SU-DHL-6 (cell line): ENCODE measurements around the gene EGFL8.
"Not testable (repeated sequence)": the region's sequence is repeated elsewhere in the genome, so short reads cannot be mapped to it uniquely, and the experiment has no call there.

Experiments
- H2AFZ ChIP-seq: fragments of 200-600 bp; sonication (generic); 2 replicates; pipeline ENCODE4 v1.6.1; 2014; ENCODE audit warnings: low read depth, mild to moderate bottlenecking, moderate library complexity, mixed read lengths, antibody characterized with exemption, low read length; ENCODE audit not compliant: severe bottlenecking
- H3F3A ChIP-seq: fragments of 200-600 bp; shearing (Covaris generic); 2 replicates; pipeline ENCODE4 v1.6.0; 2016; ENCODE audit warnings: antibody characterized with exemption, mild to moderate bottlenecking; ENCODE audit not compliant: insufficient read depth
- H3K27ac ChIP-seq: fragments of 200-600 bp; sonication (generic); 2 replicates; pipeline ENCODE4 v1.5.1; 2016; ENCODE audit warnings: low read depth, mild to moderate bottlenecking, low read length, moderate library complexity, mixed read lengths
- H3K27me3 ChIP-seq: fragments of 200-600 bp; sonication (generic), shearing (Covaris generic); 2 replicates; pipeline ENCODE4 v1.6.0; 2014; ENCODE audit warnings: mild to moderate bottlenecking, low read length
- H3K36me3 ChIP-seq: fragments of 200-600 bp; sonication (generic); 2 replicates; pipeline ENCODE4 v1.6.1; 2014; ENCODE audit warnings: mild to moderate bottlenecking, low read length, mixed read lengths
- H3K4me2 ChIP-seq: fragments of 300-600, 200-600 bp; shearing (Covaris generic), sonication (generic); 2 replicates; pipeline ENCODE4 v1.6.0; 2014; ENCODE audit warnings: low read length, low read depth, mild to moderate bottlenecking; ENCODE audit not compliant: poor library complexity, severe bottlenecking
- H3K4me3 ChIP-seq: fragments of 200-600 bp; sonication (generic); 2 replicates; pipeline ENCODE4 v1.5.1; 2014; ENCODE audit warnings: antibody characterized with exemption, low read length, mild to moderate bottlenecking, mixed read lengths; ENCODE audit not compliant: insufficient read depth, poor library complexity, severe bottlenecking
- H3K79me2 ChIP-seq: fragments of 200-600 bp; sonication (generic); 2 replicates; pipeline ENCODE4 v1.6.1; 2014; ENCODE audit warnings: mild to moderate bottlenecking, low read length, moderate library complexity; ENCODE audit not compliant: insufficient read depth
- H3K9ac ChIP-seq: fragments of 200-600 bp; sonication (generic); 2 replicates; pipeline ENCODE4 v1.7.0; 2014; ENCODE audit warnings: mild to moderate bottlenecking, low read length
- H3K9me2 ChIP-seq: fragments of 200-600 bp; sonication (generic); replicated peaks from 2 replicates; pipeline ENCODE4 v1.6.1; 2014; ENCODE audit warnings: low read length; ENCODE audit not compliant: insufficient read depth
- H3K9me3 ChIP-seq: fragments of 200-600 bp; sonication (generic); 2 replicates; pipeline ENCODE4 v1.6.1; 2014; ENCODE audit warnings: low read length, mixed read lengths; ENCODE audit not compliant: insufficient read depth
- H4K20me1 ChIP-seq: fragments of 200-600 bp; sonication (generic); 2 replicates; pipeline ENCODE4 v1.6.1; 2014; ENCODE audit warnings: low read depth, mild to moderate bottlenecking, antibody characterized with exemption, low read length, moderate library complexity, mixed read lengths
- EZH2phosphoT487 ChIP-seq: fragments of 200-600 bp; sonication (generic), shearing (Covaris generic); conservative IDR thresholded peaks from 2 replicates; pipeline ENCODE4 v1.6.1; 2018; ENCODE audit warnings: mild to moderate bottlenecking, antibody characterized with exemption, low read length, moderate library complexity, mixed read lengths
- TF ChIP-seq, protein P1 (sequence below): fragments of 200-600 bp; sonication (generic); IDR thresholded peaks from one replicate; pipeline ENCODE4 v1.5.1; 2017; ENCODE audit warnings: antibody characterized with exemption, mild to moderate bottlenecking, low read length, moderate library complexity; ENCODE audit not compliant: insufficient read depth, poor library complexity, severe bottlenecking

Gene EGFL8

DNA sequence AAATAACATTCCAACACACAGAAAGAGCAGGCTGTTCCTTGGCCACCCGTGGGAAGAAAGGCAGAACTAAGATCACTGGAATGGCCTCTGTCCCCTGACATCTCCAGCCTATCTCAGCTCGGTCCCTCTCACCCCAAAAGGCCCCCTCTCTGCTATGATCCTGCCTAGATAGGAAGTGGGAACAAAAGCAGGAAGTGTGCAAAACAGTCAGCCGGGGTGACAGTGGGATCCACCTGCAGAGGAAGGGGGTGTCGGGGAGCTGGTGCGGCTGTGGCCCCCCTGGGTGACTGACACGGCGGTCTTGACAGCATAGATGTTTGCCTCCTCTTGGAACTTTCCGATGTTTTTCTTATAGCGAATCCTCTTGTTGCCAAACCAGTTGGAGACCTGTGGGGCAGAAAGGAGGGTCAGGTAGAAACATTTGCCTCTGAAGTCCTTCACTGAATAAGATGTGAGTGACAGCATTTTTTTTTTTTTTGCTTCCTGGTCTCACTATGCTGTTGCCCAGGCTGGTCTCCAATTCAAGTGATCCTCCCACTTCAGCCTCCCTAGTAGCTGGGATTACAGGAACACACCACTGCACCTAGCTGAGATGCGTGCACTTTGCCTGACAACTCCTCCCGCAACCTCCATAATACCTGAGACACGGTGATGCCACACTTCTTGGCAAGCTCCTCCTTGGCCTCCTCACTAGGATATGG is 22.8 kb downstream of the EGFL8 start:
- H4K20me1 ChIP-seq: no peaks in the 10 kb centered on the region
- no peaks in the 10 kb centered on the region for H3K36me3 ChIP-seq
- no peaks in the 10 kb centered on the region for H3K9me2 ChIP-seq
- TF ChIP-seq EZH2phosphoT487: no peak
- TF ChIP-seq, protein P1, sequence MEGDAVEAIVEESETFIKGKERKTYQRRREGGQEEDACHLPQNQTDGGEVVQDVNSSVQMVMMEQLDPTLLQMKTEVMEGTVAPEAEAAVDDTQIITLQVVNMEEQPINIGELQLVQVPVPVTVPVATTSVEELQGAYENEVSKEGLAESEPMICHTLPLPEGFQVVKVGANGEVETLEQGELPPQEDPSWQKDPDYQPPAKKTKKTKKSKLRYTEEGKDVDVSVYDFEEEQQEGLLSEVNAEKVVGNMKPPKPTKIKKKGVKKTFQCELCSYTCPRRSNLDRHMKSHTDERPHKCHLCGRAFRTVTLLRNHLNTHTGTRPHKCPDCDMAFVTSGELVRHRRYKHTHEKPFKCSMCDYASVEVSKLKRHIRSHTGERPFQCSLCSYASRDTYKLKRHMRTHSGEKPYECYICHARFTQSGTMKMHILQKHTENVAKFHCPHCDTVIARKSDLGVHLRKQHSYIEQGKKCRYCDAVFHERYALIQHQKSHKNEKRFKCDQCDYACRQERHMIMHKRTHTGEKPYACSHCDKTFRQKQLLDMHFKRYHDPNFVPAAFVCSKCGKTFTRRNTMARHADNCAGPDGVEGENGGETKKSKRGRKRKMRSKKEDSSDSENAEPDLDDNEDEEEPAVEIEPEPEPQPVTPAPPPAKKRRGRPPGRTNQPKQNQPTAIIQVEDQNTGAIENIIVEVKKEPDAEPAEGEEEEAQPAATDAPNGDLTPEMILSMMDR: no peak
- H3K4me2 ChIP-seq: no peak overlapping the region
- peaks cover 27% of the 10 kb centered on the region for H3K79me2 ChIP-seq
- no peak overlapping the region for H2AFZ ChIP-seq
- no peaks in the 10 kb centered on the region for H3K27me3 ChIP-seq
- H3K4me3 ChIP-seq: no peak overlapping the region
- H3K9ac ChIP-seq: no peak overlapping the region
- no peak overlapping the region for H3K27ac ChIP-seq
- H3K9me3 ChIP-seq: no peaks in the 10 kb centered on the region
- H3F3A ChIP-seq: peaks cover 11% of the 10 kb centered on the region

DNA sequence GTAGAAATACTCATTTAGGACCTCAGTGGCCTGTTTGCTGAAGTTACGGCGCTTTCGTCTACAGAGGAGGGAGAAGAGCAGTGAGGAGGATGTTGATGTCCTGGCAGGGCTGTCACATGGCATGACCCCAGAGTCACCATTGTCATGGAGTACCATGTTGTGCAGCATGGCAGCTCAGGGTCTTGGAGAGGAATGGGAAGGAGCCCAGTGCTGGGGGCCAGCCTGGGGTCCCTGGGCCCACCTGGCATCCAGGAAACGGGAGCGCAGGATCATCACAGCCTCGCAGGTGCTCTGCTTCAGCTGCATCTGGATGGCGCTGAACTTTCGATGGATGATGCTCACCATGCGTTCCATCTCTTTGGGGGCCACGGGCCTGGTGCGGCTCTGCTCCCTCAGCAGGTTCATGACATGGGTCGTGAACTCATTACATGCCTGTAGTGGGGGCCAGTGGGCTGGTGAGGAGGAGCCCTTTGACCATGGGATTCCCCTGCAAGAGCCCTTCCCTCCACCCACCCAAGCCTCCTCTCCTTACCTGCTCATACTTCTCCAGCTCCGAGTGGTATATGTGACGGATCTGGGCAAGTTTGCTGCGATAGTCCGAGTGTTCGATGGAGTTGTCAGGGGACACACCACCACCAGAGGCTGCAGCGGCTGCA is 23.5 kb downstream of the EGFL8 start:
- H3K9me3 ChIP-seq, H2AFZ ChIP-seq, H3K27ac ChIP-seq, H3K4me3 ChIP-seq, H3K9me2 ChIP-seq, H3K4me2 ChIP-seq, H3K27me3 ChIP-seq, H3K36me3 ChIP-seq, H3K9ac ChIP-seq, H4K20me1 ChIP-seq: not testable (repeated sequence)
- H3F3A ChIP-seq: peaks cover 12% of the 10 kb centered on the region
- H3K79me2 ChIP-seq: peaks cover 30% of the 10 kb centered on the region

DNA sequence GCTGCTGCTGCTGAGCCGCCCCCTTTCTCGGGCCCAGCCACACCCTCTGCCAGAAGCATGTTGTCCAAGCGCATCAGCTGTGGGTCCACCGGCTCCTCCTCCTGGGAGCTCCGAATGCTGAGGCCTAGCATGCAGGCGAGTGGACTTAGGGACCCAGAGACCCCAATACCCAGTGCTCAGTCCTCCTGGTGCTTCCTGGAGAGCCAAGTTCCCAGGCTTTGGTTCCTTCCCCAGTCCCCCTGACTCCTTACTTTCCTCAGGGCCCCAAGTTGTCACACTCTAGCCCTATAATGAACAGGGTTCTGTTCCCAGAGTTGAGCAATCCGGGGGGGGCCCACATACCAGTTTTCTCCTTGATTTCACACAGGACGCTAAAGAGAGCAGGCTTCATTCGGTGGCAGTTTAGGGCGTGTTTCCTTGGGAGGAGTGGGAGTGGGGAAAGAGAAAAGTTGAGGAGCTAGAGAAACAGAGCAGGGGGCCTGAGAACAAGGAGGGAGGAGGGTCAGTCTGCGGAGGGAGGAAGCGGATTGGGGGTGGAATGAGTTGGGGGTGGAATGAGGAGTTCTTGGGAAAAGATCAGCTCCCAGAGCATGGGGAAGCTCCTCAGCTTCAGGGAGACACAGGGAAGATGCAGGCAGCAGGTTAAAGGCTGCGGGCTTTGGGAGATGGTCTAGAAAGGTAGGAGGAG is 24.1 kb downstream of the EGFL8 start:
- Histone ChIP-seq H3K9ac (peak overlapping the region; percentile 91), H3K4me3 (peak overlapping the region; percentile 59), H3F3A (peaks cover 18% of the 10 kb centered on the region), H3K9me3 (no peaks in the 10 kb centered on the region), H3K4me2 (peak overlapping the region; percentile 95), H4K20me1 (no peaks in the 10 kb centered on the region), H3K79me2 (peaks cover 30% of the 10 kb centered on the region), H3K27ac (peak overlapping the region; percentile 87), H3K36me3 (no peaks in the 10 kb centered on the region), H2AFZ (no peak overlapping the region), H3K27me3 (no peaks in the 10 kb centered on the region), H3K9me2 (no peaks in the 10 kb centered on the region)
- no peak for TF ChIP-seq EZH2phosphoT487
- TF ChIP-seq, protein P1: no peak
